H9 (cell line): Measurements from ENCODE around the gene PPFIBP1. TPM values are rescaled to one million over a fixed set of nuclear protein-coding genes. Genes with fewer than 3 reads are reported as not detected.
"Not testable (repeated sequence)": the region's sequence is repeated elsewhere in the genome, so short reads cannot be mapped to it uniquely, and the experiment has no call there.

ENCODE experiments used
- DNase-seq: peaks from one replicate; pipeline ENCODE4 v3.0.0-alpha.2; 2017
- H2AFZ ChIP-seq: one replicate; pipeline ENCODE4 v1.6.1; 2013; ENCODE audit warnings: mild to moderate bottlenecking, low read length, control low read depth, moderate library complexity
- H2AK5ac ChIP-seq: 2 replicates; pipeline ENCODE4 v1.6.1; 2013; ENCODE audit warnings: low read length, control low read depth, mixed read lengths; ENCODE audit not compliant: insufficient read length
- H2BK120ac ChIP-seq: one replicate; pipeline ENCODE4 v1.6.1; 2013; ENCODE audit warnings: low read depth, mild to moderate bottlenecking, low read length, control low read depth, inconsistent platforms; ENCODE audit not compliant: poor library complexity, severe bottlenecking
- H2BK12ac ChIP-seq: 2 replicates; pipeline ENCODE4 v1.6.1; 2013; ENCODE audit warnings: low read length, control low read depth, mixed read lengths, low read depth; ENCODE audit not compliant: insufficient read length
- H2BK15ac ChIP-seq: 2 replicates; pipeline ENCODE4 v1.6.1; 2013; ENCODE audit warnings: low read depth, low read length, control low read depth
- H2BK20ac ChIP-seq: one replicate; pipeline ENCODE4 v1.6.1; 2013; ENCODE audit warnings: low read depth, mild to moderate bottlenecking, low read length, control low read depth, inconsistent platforms; ENCODE audit not compliant: poor library complexity, severe bottlenecking
- H2BK5ac ChIP-seq: 2 replicates; pipeline ENCODE4 v1.6.1; 2013; ENCODE audit warnings: low read length, control low read depth, mixed read lengths; ENCODE audit not compliant: insufficient read length
- H3K14ac ChIP-seq: 2 replicates; pipeline ENCODE4 v1.6.1; 2013; ENCODE audit warnings: low read length, control low read depth; ENCODE audit not compliant: insufficient read depth
- H3K18ac ChIP-seq: 2 replicates; pipeline ENCODE4 v1.6.1; 2013; ENCODE audit warnings: low read depth, mild to moderate bottlenecking, mixed read lengths, low read length, control low read depth; ENCODE audit not compliant: insufficient read length
- H3K23ac ChIP-seq: 2 replicates; pipeline ENCODE4 v1.6.1; 2013; ENCODE audit warnings: low read length, control low read depth, mixed read lengths, low read depth; ENCODE audit not compliant: insufficient read length
- H3K23me2 ChIP-seq: 2 replicates; pipeline ENCODE4 v1.6.1; 2013; ENCODE audit warnings: low read depth, mild to moderate bottlenecking, mixed read lengths, low read length, control low read depth; ENCODE audit not compliant: insufficient read length, poor library complexity, severe bottlenecking
- H3K27ac ChIP-seq: 2 replicates; pipeline ENCODE4 v1.5.1; 2013; ENCODE audit warnings: low read length, control low read depth, mixed read lengths, low read depth; ENCODE audit not compliant: insufficient read length
- H3K27me3 ChIP-seq: 2 replicates; pipeline ENCODE4 v1.6.1; 2013; ENCODE audit warnings: low read length, control low read depth, inconsistent platforms; ENCODE audit not compliant: insufficient read depth
- H3K4ac ChIP-seq: 2 replicates; pipeline ENCODE4 v1.6.1; 2013; ENCODE audit warnings: low read depth, mild to moderate bottlenecking, control low read depth, inconsistent platforms, low read length, moderate library complexity
- H3K4me1 ChIP-seq: 2 replicates; pipeline ENCODE4 v1.6.1; 2013; ENCODE audit warnings: low read length, control low read depth, inconsistent platforms; ENCODE audit not compliant: insufficient read depth
- H3K4me2 ChIP-seq: 2 replicates; pipeline ENCODE4 v1.6.1; 2013; ENCODE audit warnings: low read length, control low read depth, mixed read lengths; ENCODE audit not compliant: insufficient read length, insufficient read depth
- H3K56ac ChIP-seq: 2 replicates; pipeline ENCODE4 v1.6.1; 2013; ENCODE audit warnings: low read depth, mild to moderate bottlenecking, mixed read lengths, low read length, control low read depth; ENCODE audit not compliant: insufficient read length
- H3K79me1 ChIP-seq: 2 replicates; pipeline ENCODE4 v1.6.1; 2013; ENCODE audit warnings: low read depth, mild to moderate bottlenecking, moderate library complexity, low read length, control low read depth, inconsistent platforms; ENCODE audit not compliant: insufficient read depth, poor library complexity, severe bottlenecking
- H3K79me2 ChIP-seq: 2 replicates; pipeline ENCODE4 v1.6.1; 2013; ENCODE audit warnings: low read length, control low read depth, inconsistent platforms; ENCODE audit not compliant: insufficient read depth
- H3K9ac ChIP-seq: 2 replicates; pipeline ENCODE4 v1.6.1; 2013; ENCODE audit warnings: low read length, control low read depth, mixed read lengths; ENCODE audit not compliant: insufficient read length; ENCODE audit errors: extremely low read depth
- H3K9me3 ChIP-seq: one replicate; pipeline ENCODE4 v1.6.1; 2013; ENCODE audit warnings: low read depth, low read length, inconsistent platforms; ENCODE audit not compliant: control insufficient read depth
- H3T11ph ChIP-seq: one replicate; pipeline ENCODE4 v1.6.1; 2013; ENCODE audit warnings: mild to moderate bottlenecking, low read length, control low read depth, inconsistent platforms
- H4K20me1 ChIP-seq: one replicate; pipeline ENCODE4 v1.6.1; 2013; ENCODE audit not compliant: control insufficient read depth, insufficient read length, insufficient read depth
- H4K5ac ChIP-seq: 2 replicates; pipeline ENCODE4 v1.6.1; 2013; ENCODE audit warnings: low read depth, mild to moderate bottlenecking, mixed read lengths, low read length, control low read depth; ENCODE audit not compliant: insufficient read length
- H4K8ac ChIP-seq: replicated peaks from 2 replicates; pipeline ENCODE4 v1.6.1; 2013; ENCODE audit warnings: low read length, control low read depth, mixed read lengths, low read depth; ENCODE audit not compliant: insufficient read length
- H4K91ac ChIP-seq: 2 replicates; pipeline ENCODE4 v1.6.1; 2013; ENCODE audit warnings: low read depth, mild to moderate bottlenecking, moderate library complexity, mixed read lengths, low read length, control low read depth; ENCODE audit not compliant: insufficient read length
- H3K27ac Mint-ChIP-seq, 3 experiments: 2 replicates in 2 of 3; 3 replicates in 1 of 3; pipeline ENCODE4 v1.8.0; 2020 to 2021; ENCODE audit warnings: mixed read lengths in 3 of 3, mild to moderate bottlenecking in 1 of 3, moderate library complexity in 1 of 3
- H3K27me3 Mint-ChIP-seq: 2 replicates; pipeline ENCODE4 v1.8.0; 2021; ENCODE audit warnings: low read depth, mild to moderate bottlenecking, moderate library complexity, mixed read lengths
- H3K36me3 Mint-ChIP-seq, 3 experiments: 2 replicates in 2 of 3; 3 replicates in 1 of 3; pipeline ENCODE4 v1.8.0; 2020 to 2021; ENCODE audit warnings: low read depth in 3 of 3, mixed read lengths in 3 of 3; ENCODE audit not compliant: insufficient read depth in 1 of 3
- H3K4me1 Mint-ChIP-seq, 2 experiments: 2 replicates each; pipeline ENCODE4 v1.8.0; 2020; ENCODE audit warnings: mixed read lengths in 2 of 2
- H3K4me3 Mint-ChIP-seq, 2 experiments: 2 replicates in 1 of 2; 3 replicates in 1 of 2; pipeline ENCODE4 v1.8.0; 2020 to 2021; ENCODE audit warnings: mild to moderate bottlenecking in 2 of 2, mixed read lengths in 2 of 2, moderate library complexity in 1 of 2
- H3K9me3 Mint-ChIP-seq, 2 experiments: 2 replicates in 1 of 2; 3 replicates in 1 of 2; pipeline ENCODE4 v1.8.0; 2020; ENCODE audit warnings: mild to moderate bottlenecking in 2 of 2, mixed read lengths in 2 of 2, moderate library complexity in 1 of 2
- CTCF ChIP-seq: fragments of 200-600 bp; sonication (generic); conservative IDR thresholded peaks from 3 replicates; pipeline ENCODE4 v1.8.0; 2021; ENCODE audit warnings: antibody characterized with exemption, mild to moderate bottlenecking
- WGBS: extraction: QIAGEN DNeasy Blood & Tissue Kit; methylation state at CpG from one replicate; pipeline ENCODE4 v1.1.7; 2013; ENCODE audit warnings: missing lambda C conversion rate, low lambda C conversion rate, mixed read lengths; ENCODE audit not compliant: insufficient read length; ENCODE audit errors: extremely low coverage; 5-methylcytosine and 5-hydroxymethylcytosine counted together
- total RNA-seq: library from RNA; stranded (reverse); gene quantifications from 2 replicates; pipeline ENCODE4 v1.2.1, GENCODE V29; 2021

PPFIBP1 gene
- total RNA-seq, 1 experiment from 2014 or later = 29.2 TPM

DNA sequence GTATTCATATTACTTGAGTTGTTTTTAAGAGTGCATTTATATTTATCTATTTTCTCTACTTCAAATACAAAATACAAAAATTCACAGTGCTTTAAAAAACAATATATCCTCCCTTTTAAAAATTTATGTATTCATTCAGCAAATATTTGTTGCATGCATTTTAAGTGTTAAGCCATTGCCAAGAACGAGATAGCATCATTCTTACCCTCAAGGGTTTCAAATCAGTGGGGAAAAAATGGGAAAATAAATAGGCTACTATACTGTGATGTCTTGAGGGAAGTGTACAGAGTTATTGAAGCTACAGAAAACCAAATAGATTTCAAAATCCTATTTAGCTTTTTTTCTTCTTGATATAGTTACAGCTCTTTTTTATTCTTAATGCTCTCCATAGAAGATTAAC lies 209.8 kb downstream of the PPFIBP1 start:
- Histone ChIP-seq H3K23ac (no peak overlapping the region), H3K4me1 (no peaks in the 10 kb centered on the region), H2BK120ac (no peak overlapping the region), H3K23me2 (no peaks in the 10 kb centered on the region), H3K18ac (no peak overlapping the region), H3K27ac (no peak overlapping the region), H3K14ac (no peak overlapping the region), H2BK15ac (no peak overlapping the region), H3K79me1 (peaks cover 3% of the 10 kb centered on the region), H3K9ac (no peak overlapping the region), H3T11ph (no peak overlapping the region), H2AK5ac (no peak overlapping the region), H4K8ac (no peak overlapping the region), H2BK20ac (no peak overlapping the region), H3K79me2 (no peaks in the 10 kb centered on the region), H2BK5ac (no peak overlapping the region), H4K20me1 (no peaks in the 10 kb centered on the region), H3K56ac (no peak overlapping the region), H2AFZ (no peak overlapping the region), H3K27me3 (no peaks in the 10 kb centered on the region), H4K5ac (no peak overlapping the region), H3K9me3 (no peaks in the 10 kb centered on the region), H3K4ac (no peak overlapping the region), H4K91ac (no peak overlapping the region), H3K4me2 (no peak overlapping the region), H2BK12ac (no peak overlapping the region)
- TF ChIP-seq CTCF = no peak
- Mint-ChIP-seq H3K36me3 (peaks cover 2 to 45% (median 38%) of the 10 kb centered on the region in 3 experiments; a peak in 6 of 7 replicates), H3K4me1 (no peaks in the 10 kb centered on the region), H3K27me3 (no peaks in the 10 kb centered on the region), H3K27ac (no peak overlapping the region), H3K9me3 (no peaks in the 10 kb centered on the region), H3K4me3 (no peak overlapping the region)
- no peak for DNase-seq
- WGBS = no CpG with 5 or more reads among the region's 1 CpG

GRCh38 chr12:27734321-27734720 lies 210.3 kb downstream of the PPFIBP1 start:
- H3K18ac ChIP-seq, H3K56ac ChIP-seq, DNase-seq, H3K4me3 Mint-ChIP-seq, H3K4ac ChIP-seq, H4K5ac ChIP-seq, H3K23ac ChIP-seq, H3K4me2 ChIP-seq, H3K27me3 Mint-ChIP-seq, H2BK20ac ChIP-seq, H4K20me1 ChIP-seq, H3K79me2 ChIP-seq, H3K79me1 ChIP-seq, H3K4me1 ChIP-seq, H2BK5ac ChIP-seq, H2BK12ac ChIP-seq, H3K9me3 ChIP-seq, H3K4me1 Mint-ChIP-seq, H2AFZ ChIP-seq, H4K91ac ChIP-seq, H2AK5ac ChIP-seq, H3K27me3 ChIP-seq, H4K8ac ChIP-seq, H3K23me2 ChIP-seq, H2BK15ac ChIP-seq, H3K9ac ChIP-seq, H3K9me3 Mint-ChIP-seq, H3K14ac ChIP-seq, H3T11ph ChIP-seq, H3K27ac Mint-ChIP-seq, H2BK120ac ChIP-seq, H3K27ac ChIP-seq: not testable (repeated sequence)
- WGBS = no CpG with 5 or more reads among the region's 9 CpGs
- H3K36me3 Mint-ChIP-seq = peaks cover 2 to 48% (median 38%) of the 10 kb centered on the region in 3 experiments; a peak in 6 of 7 replicates
